HepG2 (cell line): ENCODE results near the gene NINL. TPM values are rescaled to one million over a fixed set of nuclear protein-coding genes. Genes with fewer than 3 reads are reported as not detected.

Experiments used
- CHD4 ChIP-seq: fragments of 200-600 bp; sonication (generic); IDR thresholded peaks from 2 replicates; pipeline ENCODE4 v1.7.0; 2017; ENCODE audit warnings: mild to moderate bottlenecking, low read length, borderline replicate concordance
- DNMT1 ChIP-seq: sonication (generic); formaldehyde crosslinking; IDR thresholded peaks from 2 replicates; pipeline ENCODE4 v1.5.1; 2020; ENCODE audit warnings: mild to moderate bottlenecking, missing genetic modification reagents
- ELF3 ChIP-seq: IDR thresholded peaks from 2 replicates; pipeline ENCODE4 v1.6.1; 2016; ENCODE audit warnings: missing genetic modification reagents, missing compliant biosample characterization
- EP300 ChIP-seq, 3 experiments: sonication (generic) in 1 of 3; formaldehyde crosslinking in 1 of 3; IDR thresholded peaks; 2 replicates each; pipeline versions ENCODE4 v1.5.1 to v1.6.1; 2011 to 2020; ENCODE audit warnings: low read depth in 2 of 3, low read length in 2 of 3, borderline replicate concordance in 1 of 3, improper control_type of control experiment in 1 of 3, mild to moderate bottlenecking in 1 of 3, missing genetic modification reagents in 1 of 3, moderate library complexity in 1 of 3
- GLI4 ChIP-seq: sonication (generic); formaldehyde crosslinking; IDR thresholded peaks from 2 replicates; pipeline ENCODE4 v1.5.1; 2020; ENCODE audit warnings: missing genetic modification reagents, mild to moderate bottlenecking, moderate library complexity, borderline replicate concordance
- GTF2F1 ChIP-seq: fragments of 150-350 bp; IDR thresholded peaks from 2 replicates; pipeline ENCODE4 v1.6.1; 2014; ENCODE audit warnings: low read length
- HNRNPLL ChIP-seq: fragments of 200-400 bp; formaldehyde crosslinking; IDR thresholded peaks from 2 replicates; pipeline ENCODE4 v1.6.1; 2017; ENCODE audit warnings: mild to moderate bottlenecking, low read depth, low read length; ENCODE audit not compliant: poor library complexity, severe bottlenecking
- HOXA7 ChIP-seq: sonication (generic); formaldehyde crosslinking; IDR thresholded peaks from 2 replicates; pipeline ENCODE4 v1.8.1; 2022; ENCODE audit warnings: mild to moderate bottlenecking, missing genetic modification reagents, moderate library complexity
- IRX3 ChIP-seq: sonication (generic); formaldehyde crosslinking; IDR thresholded peaks from 2 replicates; pipeline ENCODE4 v1.8.1; 2023; ENCODE audit warnings: mild to moderate bottlenecking, low read depth, missing genetic modification reagents, borderline replicate concordance
- MEIS1 ChIP-seq: sonication (generic); formaldehyde crosslinking; IDR thresholded peaks from 2 replicates; pipeline ENCODE4 v1.9.0; 2021; ENCODE audit warnings: mild to moderate bottlenecking, missing genetic modification reagents, moderate library complexity, borderline replicate concordance
- MIER2 ChIP-seq: IDR thresholded peaks from 2 replicates; pipeline ENCODE4 v1.6.1; 2016; ENCODE audit warnings: missing biosample characterization, missing genetic modification reagents
- NCOA2 ChIP-seq: sonication (generic); formaldehyde crosslinking; IDR thresholded peaks from 2 replicates; pipeline ENCODE4 v1.8.0; 2022; ENCODE audit warnings: inconsistent platforms
- NCOA5 ChIP-seq: sonication (generic); formaldehyde crosslinking; IDR thresholded peaks from 2 replicates; pipeline ENCODE4 v1.4.0; 2020; ENCODE audit warnings: missing genetic modification reagents
- NFE2 ChIP-seq: sonication (generic); formaldehyde crosslinking; IDR thresholded peaks from 2 replicates; pipeline ENCODE4 v1.4.0; 2020; ENCODE audit warnings: missing genetic modification reagents
- NONO ChIP-seq, 2 experiments: fragments of 450-650 bp in 1 of 2; sonication (generic) in 1 of 2; formaldehyde crosslinking in 1 of 2; IDR thresholded peaks in 1 of 2; conservative IDR thresholded peaks in 1 of 2; 2 replicates each; pipeline versions ENCODE4 v1.6.1 to v1.8.0; 2017 to 2022; ENCODE audit warnings: mild to moderate bottlenecking in 1 of 2, missing genetic modification reagents in 1 of 2, moderate library complexity in 1 of 2
- RFX1 ChIP-seq: fragments of 450-650 bp; IDR thresholded peaks from 2 replicates; pipeline ENCODE4 v1.6.1; 2017
- TBP ChIP-seq: sonication (generic); formaldehyde crosslinking; IDR thresholded peaks from 2 replicates; pipeline ENCODE4 v1.5.0; 2020; ENCODE audit warnings: missing genetic modification reagents
- ZBTB33 ChIP-seq: sonication (generic); formaldehyde crosslinking; IDR thresholded peaks from 2 replicates; pipeline ENCODE4 v1.4.0; 2020; ENCODE audit warnings: missing genetic modification reagents
- ZBTB4 ChIP-seq: sonication (generic); formaldehyde crosslinking; IDR thresholded peaks from 2 replicates; pipeline ENCODE4 v1.4.0; 2020; ENCODE audit warnings: missing genetic modification reagents, mild to moderate bottlenecking, borderline replicate concordance
- ZBTB7A ChIP-seq: sonication (generic); formaldehyde crosslinking; IDR thresholded peaks from 2 replicates; pipeline ENCODE4 v1.8.0; 2022; ENCODE audit warnings: mild to moderate bottlenecking, missing genetic modification reagents
- ZNF317 ChIP-seq: sonication (generic); formaldehyde crosslinking; IDR thresholded peaks from 2 replicates; pipeline ENCODE4 v1.5.0; 2020; ENCODE audit warnings: mild to moderate bottlenecking, missing genetic modification reagents
- polyA plus RNA-seq, 8 experiments: library from polyadenylated mRNA; depleted of rRNA in 3 of 8; stranded (reverse) in 7 of 8; unstranded in 1 of 8; fragments of >200 nt; fragmentation: Illumina TruSeq in 4 of 8; extraction: Trizol in 4 of 8; gene quantifications; 2 replicates each; pipeline versions ENCODE4 v1.2.1 to v1.2.3, GENCODE V29; 2011 to 2016; ENCODE audit warnings: low read depth in 4 of 8, missing spikeins in 1 of 8, mixed read lengths in 1 of 8; ENCODE audit not compliant: insufficient read depth in 1 of 8
- total RNA-seq, 5 experiments: library from RNA; depleted of rRNA; stranded (reverse); fragments of >200 nt; fragmentation: Illumina TruSeq; extraction: Trizol; gene quantifications; 2 replicates each; pipeline ENCODE4 v1.2.3, GENCODE V29; 2016; ENCODE audit warnings: low read depth in 1 of 5

The NINL gene
- total and polyA plus RNA-seq, 2 of the 13 experiments (the other 11 are each of a cell fraction or from before 2014, with no cell fraction given), result 32.3 to 34.3 TPM

GRCh38 chr20:25584905-25585704 is at the start of gene NINL (continued):
- TF ChIP-seq MEIS1 (CRISPR knock-in tag), result peak; percentile 71
- TF ChIP-seq TBP, result no peak
- no peak; a peak in 1 of 4 replicates for TF ChIP-seq EP300 (IDR thresholded peaks at IDR 0.05; ENCODE audit: low read depth in 2 of 2, low read length in 2 of 2)
- TF ChIP-seq EP300 (CRISPR knock-in tag; IDR thresholded peaks at IDR 0.05; ENCODE audit: borderline replicate concordance), result 0 out of 2 replicates have a peak, but pooled peaks have one; percentile 3
- TF ChIP-seq ELF3, result peak; percentile 46; the same call in 1 of the 2 replicates
- TF ChIP-seq GLI4 (CRISPR knock-in tag), result peak; percentile 93; the same call in 1 of the 2 replicates
- TF ChIP-seq MIER2, result no peak
- TF ChIP-seq GTF2F1, result no peak
- TF ChIP-seq CHD4, result no peak
- 0 out of 2 replicates have a peak, but pooled peaks have one; percentile 17 for TF ChIP-seq NFE2 (CRISPR knock-in tag)
- no peak for TF ChIP-seq ZBTB33 (CRISPR knock-in tag)
- TF ChIP-seq ZNF317, result no peak
- no peak for TF ChIP-seq RFX1
- TF ChIP-seq HOXA7, result no peak
- TF ChIP-seq HNRNPLL, result peak; percentile 88
- TF ChIP-seq NCOA2 (CRISPR knock-in tag), result peak; percentile 50
- TF ChIP-seq IRX3 (CRISPR knock-in tag), result no peak; the same call in 1 of the 2 replicates
- TF ChIP-seq NCOA5 (CRISPR knock-in tag), result no peak; the same call in 1 of the 2 replicates
- peak; percentile 87 for TF ChIP-seq DNMT1 (CRISPR knock-in tag)
- TF ChIP-seq ZBTB4 (CRISPR knock-in tag), result 0 out of 2 replicates have a peak, but pooled peaks have one; percentile 37
- no peak for TF ChIP-seq NONO (IDR thresholded peaks at IDR 0.05)
- peak; percentile 63 for TF ChIP-seq NONO (CRISPR knock-in tag; conservative IDR thresholded peaks at IDR 0.05)
- TF ChIP-seq ZBTB7A (CRISPR knock-in tag), result no peak
